ENCODE results near the gene TUBB4B. TPM values are rescaled to one million over a fixed set of nuclear protein-coding genes. Genes with fewer than 3 reads are reported as not detected.

TUBB4B gene
- total RNA-seq, 1 experiment from 2014 or later = 424 TPM

DNA sequence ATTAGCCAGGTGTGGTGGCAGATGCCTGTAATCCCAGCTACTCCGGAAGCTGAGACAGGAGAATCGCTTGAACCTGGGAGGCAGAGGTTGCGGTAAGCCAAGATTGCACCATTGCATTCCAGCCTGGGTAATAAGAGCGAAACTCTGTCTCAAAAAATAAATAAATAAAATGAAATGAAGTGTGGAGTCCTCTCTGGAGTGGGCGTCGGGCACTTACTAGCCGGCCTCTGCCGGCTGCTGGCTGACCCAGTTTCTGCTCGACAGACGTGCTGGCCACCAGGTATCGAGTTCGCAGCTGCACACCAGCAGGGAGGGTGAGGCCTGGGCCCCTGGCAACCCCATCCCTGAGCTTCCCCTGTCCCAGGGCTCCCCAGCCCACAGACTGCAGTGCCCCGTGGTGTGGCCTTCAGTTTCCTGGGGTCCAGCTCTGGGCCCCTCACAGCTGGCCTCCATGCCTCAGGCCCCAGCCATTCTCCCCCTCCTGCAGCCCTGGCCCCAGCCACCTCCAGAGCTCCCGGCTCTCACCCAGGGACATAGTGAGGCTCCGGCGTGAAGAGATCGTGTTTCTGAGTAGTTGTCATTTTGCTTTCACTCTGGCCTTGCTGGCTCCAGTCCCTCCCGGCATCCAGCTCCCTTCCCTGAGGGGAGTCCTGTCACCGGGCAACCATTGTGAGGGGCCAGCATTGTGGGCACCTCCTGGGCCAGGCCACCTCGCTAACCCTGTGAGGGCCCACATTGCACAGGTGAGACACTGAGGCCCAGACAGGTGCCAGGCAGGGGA, 6.2 kb downstream of the TUBB4B start:
- Histone ChIP-seq H3K79me2 (ENCODE audit: low read length) (peaks cover 13% of the 10 kb centered on the region), H3K9me3 (ENCODE audit: low read length) (no peaks in the 10 kb centered on the region), H3K27ac (ENCODE audit: low read length) (no peak overlapping the region), H2AFZ (ENCODE audit: low read length) (no peak overlapping the region), H3K4me2 (ENCODE audit: low read length) (no peak overlapping the region), H3K9me2 (replicated peaks; ENCODE audit: low read length) (no peaks in the 10 kb centered on the region), H3F3A (ENCODE audit: low read length, unreplicated experiment) (peaks cover 5% of the 10 kb centered on the region), H3K9ac (ENCODE audit: low read length) (no peak overlapping the region), H3K4me1 (ENCODE audit: insufficient read depth, low read length) (peaks cover 14% of the 10 kb centered on the region), H3K36me3 (ENCODE audit: low read depth, low read length) (peaks cover 9% of the 10 kb centered on the region), H3K4me3 (ENCODE audit: low read length) (no peak overlapping the region), H3K27me3 (ENCODE audit: low read length) (no peaks in the 10 kb centered on the region), H4K20me1 (ENCODE audit: low read length) (peaks cover 20% of the 10 kb centered on the region)
- intact Hi-C loops (cut with micrococcal nuclease) = no loop called here
- no peak for DNase-seq
- CTCF ChIA-PET = no interaction called here
- no peak for ATAC-seq
- no TSS peak for BruUV-seq (replicated peaks)
- TF ChIP-seq EZH2 (IDR thresholded peaks at IDR 0.05; ENCODE audit: low read length, unreplicated experiment) (no peak), EZH2phosphoT487 (IDR thresholded peaks at IDR 0.05; ENCODE audit: borderline replicate concordance, low read length) (no peak)
- TF ChIP-seq, protein P1, sequence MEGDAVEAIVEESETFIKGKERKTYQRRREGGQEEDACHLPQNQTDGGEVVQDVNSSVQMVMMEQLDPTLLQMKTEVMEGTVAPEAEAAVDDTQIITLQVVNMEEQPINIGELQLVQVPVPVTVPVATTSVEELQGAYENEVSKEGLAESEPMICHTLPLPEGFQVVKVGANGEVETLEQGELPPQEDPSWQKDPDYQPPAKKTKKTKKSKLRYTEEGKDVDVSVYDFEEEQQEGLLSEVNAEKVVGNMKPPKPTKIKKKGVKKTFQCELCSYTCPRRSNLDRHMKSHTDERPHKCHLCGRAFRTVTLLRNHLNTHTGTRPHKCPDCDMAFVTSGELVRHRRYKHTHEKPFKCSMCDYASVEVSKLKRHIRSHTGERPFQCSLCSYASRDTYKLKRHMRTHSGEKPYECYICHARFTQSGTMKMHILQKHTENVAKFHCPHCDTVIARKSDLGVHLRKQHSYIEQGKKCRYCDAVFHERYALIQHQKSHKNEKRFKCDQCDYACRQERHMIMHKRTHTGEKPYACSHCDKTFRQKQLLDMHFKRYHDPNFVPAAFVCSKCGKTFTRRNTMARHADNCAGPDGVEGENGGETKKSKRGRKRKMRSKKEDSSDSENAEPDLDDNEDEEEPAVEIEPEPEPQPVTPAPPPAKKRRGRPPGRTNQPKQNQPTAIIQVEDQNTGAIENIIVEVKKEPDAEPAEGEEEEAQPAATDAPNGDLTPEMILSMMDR (conservative IDR thresholded peaks at IDR 0.05; ENCODE audit: low read depth, low read length) = no peak
- POLR2A ChIA-PET (ENCODE audit: unreplicated experiment) = no interaction called here

DNA sequence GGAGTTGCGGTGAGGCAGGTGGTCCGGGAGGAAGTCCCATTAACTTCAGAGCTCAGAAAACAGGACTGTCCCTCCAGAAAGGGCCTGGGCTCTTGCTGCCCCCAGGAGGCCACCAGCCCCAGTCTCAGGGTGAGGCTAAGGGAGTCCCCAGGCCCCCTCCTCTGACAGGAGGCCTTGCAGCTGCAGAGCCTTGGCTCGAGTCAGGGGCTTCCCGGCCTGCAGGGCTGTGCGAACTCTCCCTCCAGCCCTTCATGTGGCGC, 6.8 kb downstream of the TUBB4B start:
- Histone ChIP-seq H3K4me1 (ENCODE audit: insufficient read depth, low read length) (peaks cover 8% of the 10 kb centered on the region; the same call in 1 of the 2 replicates), H3K36me3 (ENCODE audit: low read depth, low read length) (peaks cover 4% of the 10 kb centered on the region), H3K9me3 (ENCODE audit: low read length) (no peaks in the 10 kb centered on the region), H2AFZ (ENCODE audit: low read length) (no peak overlapping the region), H3K27ac (ENCODE audit: low read length) (no peak overlapping the region), H3K27me3 (ENCODE audit: low read length) (no peaks in the 10 kb centered on the region), H3F3A (ENCODE audit: low read length, unreplicated experiment) (peaks cover 4% of the 10 kb centered on the region), H3K79me2 (ENCODE audit: low read length) (peaks cover 7% of the 10 kb centered on the region), H4K20me1 (ENCODE audit: low read length) (peaks cover 15% of the 10 kb centered on the region), H3K9ac (ENCODE audit: low read length) (no peak overlapping the region), H3K4me3 (ENCODE audit: low read length) (no peak overlapping the region), H3K4me2 (ENCODE audit: low read length) (no peak overlapping the region), H3K9me2 (replicated peaks; ENCODE audit: low read length) (no peaks in the 10 kb centered on the region)
- TF ChIP-seq, protein P1 (conservative IDR thresholded peaks at IDR 0.05; ENCODE audit: low read depth, low read length) = no peak
- TF ChIP-seq EZH2phosphoT487 (IDR thresholded peaks at IDR 0.05; ENCODE audit: borderline replicate concordance, low read length) (no peak), EZH2 (IDR thresholded peaks at IDR 0.05; ENCODE audit: low read length, unreplicated experiment) (no peak)
- BruUV-seq (replicated peaks) = no TSS peak
- POLR2A ChIA-PET (ENCODE audit: unreplicated experiment) = no interaction called here
- CTCF ChIA-PET = no interaction called here
- ATAC-seq (no peak), DNase-seq (no peak)
- intact Hi-C loops (cut with micrococcal nuclease) = no loop called here

DNA sequence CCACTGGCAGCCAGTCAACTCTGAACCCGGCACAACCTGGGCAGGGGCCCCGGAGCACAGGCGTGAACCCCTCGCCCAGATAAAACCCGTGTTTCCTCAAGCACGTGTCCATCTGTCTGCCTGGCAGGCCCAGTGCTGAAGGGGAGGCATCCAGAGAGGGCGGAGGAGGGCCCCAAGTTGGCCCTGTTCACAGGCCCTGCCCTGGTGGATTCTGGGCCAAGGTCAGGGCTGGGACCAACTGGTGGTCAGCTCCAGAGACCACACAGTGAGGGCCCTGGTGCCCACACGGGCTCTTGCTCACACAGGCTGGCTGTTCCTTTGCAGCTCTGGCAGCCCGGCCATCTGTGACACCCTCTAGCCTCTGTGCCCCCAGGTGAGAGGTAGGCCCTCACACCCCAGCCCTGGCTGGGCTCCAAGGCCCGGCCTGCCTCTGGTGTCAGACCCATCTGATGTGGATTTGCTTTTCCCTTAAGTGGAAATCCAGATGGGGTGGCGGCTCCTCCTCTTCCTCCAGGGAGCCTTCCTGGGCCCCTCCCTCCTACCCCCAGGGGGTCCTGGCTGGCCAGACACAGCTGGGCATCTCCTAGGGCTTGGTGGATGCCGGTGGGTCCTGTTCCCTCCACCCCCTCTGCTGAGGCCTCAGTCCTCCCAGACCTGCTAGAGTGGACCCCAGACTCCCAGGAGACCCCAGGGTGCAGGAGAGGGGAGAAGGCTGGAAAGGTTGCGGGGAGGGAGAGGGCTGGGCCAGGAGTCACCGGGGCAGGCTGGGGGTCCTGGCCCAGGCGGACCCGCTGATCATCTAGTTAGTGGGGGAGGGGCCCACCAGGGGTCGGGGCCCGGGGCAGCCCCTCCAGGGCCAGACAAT, 9.5 kb downstream of the TUBB4B start:
- no peak overlapping the region for H3K4me2 ChIP-seq (ENCODE audit: low read length)
- no TSS peak for BruUV-seq (replicated peaks)

More for the DNA sequence above, 9.5 kb downstream of the TUBB4B start:
- no peaks in the 10 kb centered on the region for H3F3A ChIP-seq (ENCODE audit: low read length, unreplicated experiment)
- H3K4me3 ChIP-seq (ENCODE audit: low read length) = no peak overlapping the region
- no peak overlapping the region for H3K9ac ChIP-seq (ENCODE audit: low read length)
- POLR2A ChIA-PET (ENCODE audit: unreplicated experiment) = no interaction called here
- no peaks in the 10 kb centered on the region for H4K20me1 ChIP-seq (ENCODE audit: low read length)
- H3K27ac ChIP-seq (ENCODE audit: low read length) = no peak overlapping the region
- H3K9me3 ChIP-seq (ENCODE audit: low read length) = no peaks in the 10 kb centered on the region
- no peak for TF ChIP-seq EZH2phosphoT487 (IDR thresholded peaks at IDR 0.05; ENCODE audit: borderline replicate concordance, low read length)
- no peak overlapping the region for H2AFZ ChIP-seq (ENCODE audit: low read length)
- H3K27me3 ChIP-seq (ENCODE audit: low read length) = no peaks in the 10 kb centered on the region
- H3K4me1 ChIP-seq (ENCODE audit: insufficient read depth, low read length) = peaks cover 7% of the 10 kb centered on the region; the same call in 1 of the 2 replicates
- no peaks in the 10 kb centered on the region for H3K36me3 ChIP-seq (ENCODE audit: low read depth, low read length)
- DNase-seq (no peak), ATAC-seq (no peak)
- H3K9me2 ChIP-seq (replicated peaks; ENCODE audit: low read length) = no peaks in the 10 kb centered on the region
- intact Hi-C loops (cut with micrococcal nuclease) = no loop called here
- CTCF ChIA-PET = no interaction called here
- H3K79me2 ChIP-seq (ENCODE audit: low read length) = peaks cover 3% of the 10 kb centered on the region

All from PC-3 (cell line).